Peyer's patch (tissue), 4 donors: ENCODE results near the gene EP400.

Source experiments
- POLR2A ChIP-seq, 2 donors: fragments of 450-650 bp; IDR thresholded peaks; one replicate each; pipeline ENCODE4 v1.5.1; 2017; ENCODE audit warnings: antibody characterized with exemption in 2 of 2, mild to moderate bottlenecking in 2 of 2, moderate library complexity in 2 of 2
- TF ChIP-seq, protein P1 (sequence below), 6 experiments: fragments of 450-650 bp in 4 of 6; fragments of 200-600 bp in 2 of 6; sonication (generic) in 1 of 6; IDR thresholded peaks; one replicate each; pipeline ENCODE4 v1.5.1; 2017 to 2019; ENCODE audit warnings: antibody characterized with exemption in 6 of 6, mild to moderate bottlenecking in 3 of 6, moderate library complexity in 1 of 6

DNA sequence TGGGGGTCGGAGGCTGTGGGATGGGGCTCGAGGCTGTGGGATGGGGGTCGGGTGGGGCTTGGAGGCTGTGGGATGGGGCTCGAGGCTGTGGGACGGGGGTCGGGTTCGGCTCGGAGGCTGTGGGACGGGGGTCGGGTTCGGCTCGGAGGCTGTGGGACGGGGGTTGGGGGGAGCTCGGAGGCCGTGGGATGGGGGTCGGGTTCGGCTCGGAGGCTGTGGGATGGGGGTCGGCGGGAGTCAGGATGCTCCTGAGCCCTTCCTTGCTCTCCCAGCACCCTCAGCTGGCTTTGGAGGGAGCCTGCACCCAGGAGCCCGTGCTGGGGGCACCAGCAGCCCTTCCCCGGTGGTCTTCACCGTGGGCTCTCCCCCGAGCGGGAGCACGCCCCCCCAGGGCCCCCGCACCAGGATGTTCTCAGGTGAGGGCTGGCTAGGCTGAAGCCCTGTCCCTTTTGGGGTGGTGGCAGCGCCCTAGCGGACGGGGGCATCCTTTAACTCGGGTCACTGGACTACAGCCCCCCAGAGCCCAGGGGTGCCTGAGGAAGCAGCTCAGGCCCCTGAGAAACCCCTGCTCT, 32.5 kb upstream of the EP400 start:
- TF ChIP-seq, protein P1, sequence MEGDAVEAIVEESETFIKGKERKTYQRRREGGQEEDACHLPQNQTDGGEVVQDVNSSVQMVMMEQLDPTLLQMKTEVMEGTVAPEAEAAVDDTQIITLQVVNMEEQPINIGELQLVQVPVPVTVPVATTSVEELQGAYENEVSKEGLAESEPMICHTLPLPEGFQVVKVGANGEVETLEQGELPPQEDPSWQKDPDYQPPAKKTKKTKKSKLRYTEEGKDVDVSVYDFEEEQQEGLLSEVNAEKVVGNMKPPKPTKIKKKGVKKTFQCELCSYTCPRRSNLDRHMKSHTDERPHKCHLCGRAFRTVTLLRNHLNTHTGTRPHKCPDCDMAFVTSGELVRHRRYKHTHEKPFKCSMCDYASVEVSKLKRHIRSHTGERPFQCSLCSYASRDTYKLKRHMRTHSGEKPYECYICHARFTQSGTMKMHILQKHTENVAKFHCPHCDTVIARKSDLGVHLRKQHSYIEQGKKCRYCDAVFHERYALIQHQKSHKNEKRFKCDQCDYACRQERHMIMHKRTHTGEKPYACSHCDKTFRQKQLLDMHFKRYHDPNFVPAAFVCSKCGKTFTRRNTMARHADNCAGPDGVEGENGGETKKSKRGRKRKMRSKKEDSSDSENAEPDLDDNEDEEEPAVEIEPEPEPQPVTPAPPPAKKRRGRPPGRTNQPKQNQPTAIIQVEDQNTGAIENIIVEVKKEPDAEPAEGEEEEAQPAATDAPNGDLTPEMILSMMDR (IDR thresholded peaks at IDR 0.05) = no peak
- no peak for TF ChIP-seq POLR2A (IDR thresholded peaks at IDR 0.05)
